DOHH2 (cell line): ENCODE measurements around the gene MEFV.
"Not testable (repeated sequence)": the region's sequence is repeated elsewhere in the genome, so short reads cannot be mapped to it uniquely, and the experiment has no call there.

Experiments used
- H3F3A ChIP-seq: fragments of 200-600 bp; sonication (generic), shearing (Covaris generic); 2 replicates; pipeline ENCODE4 v1.6.0; 2016; ENCODE audit warnings: antibody characterized with exemption, mild to moderate bottlenecking; ENCODE audit not compliant: control insufficient read depth, insufficient read depth
- H3K27ac ChIP-seq: fragments of 200-600 bp; sonication (generic); 2 replicates; pipeline ENCODE4 v1.5.1; 2014; ENCODE audit warnings: low read depth, mild to moderate bottlenecking, low read length, moderate library complexity
- H3K27me3 ChIP-seq: fragments of 200-600 bp; sonication (generic); 2 replicates; pipeline ENCODE4 v1.6.1; 2014; ENCODE audit warnings: mild to moderate bottlenecking, low read length, mixed read lengths; ENCODE audit not compliant: control insufficient read depth
- H3K36me3 ChIP-seq: fragments of 200-600 bp; sonication (generic); 2 replicates; pipeline ENCODE4 v1.6.1; 2014; ENCODE audit warnings: mild to moderate bottlenecking, low read length, moderate library complexity, mixed read lengths; ENCODE audit not compliant: control insufficient read depth
- H3K4me1 ChIP-seq: fragments of 200-600 bp; sonication (generic); 2 replicates; pipeline ENCODE4 v1.6.1; 2014; ENCODE audit warnings: mild to moderate bottlenecking, low read length, mixed read lengths; ENCODE audit not compliant: control insufficient read depth
- H3K4me2 ChIP-seq: fragments of 200-600 bp; sonication (generic); 2 replicates; pipeline ENCODE4 v1.6.0; 2014; ENCODE audit warnings: mild to moderate bottlenecking, low read length, moderate library complexity
- H3K4me3 ChIP-seq: fragments of 200-600 bp; sonication (generic); 2 replicates; pipeline ENCODE4 v1.5.1; 2014; ENCODE audit warnings: mild to moderate bottlenecking, low read length, mixed read lengths
- H3K79me2 ChIP-seq: fragments of 200-600 bp; sonication (generic); 2 replicates; pipeline ENCODE4 v1.6.1; 2014; ENCODE audit warnings: mild to moderate bottlenecking, low read length, mixed read lengths; ENCODE audit not compliant: control insufficient read depth
- H3K9me2 ChIP-seq: fragments of 200-600 bp; sonication (generic); replicated peaks from 2 replicates; pipeline ENCODE4 v1.6.1; 2014; ENCODE audit warnings: mild to moderate bottlenecking, low read length, mixed read lengths; ENCODE audit not compliant: control insufficient read depth
- H3K9me3 ChIP-seq: fragments of 200-600 bp; sonication (generic); 2 replicates; pipeline ENCODE4 v1.6.1; 2014; ENCODE audit warnings: antibody characterized with exemption, low read length, mixed read lengths; ENCODE audit not compliant: control insufficient read depth, insufficient read depth
- H4K20me1 ChIP-seq: fragments of 200-600 bp; sonication (generic); 2 replicates; pipeline ENCODE4 v1.6.0; 2014; ENCODE audit warnings: low read depth, mild to moderate bottlenecking, antibody characterized with exemption, low read length, moderate library complexity; ENCODE audit not compliant: control insufficient read depth, insufficient read depth
- CTCF ChIP-seq: fragments of 200-600 bp; sonication (generic); IDR thresholded peaks from one replicate; pipeline ENCODE4 v1.5.1; 2014; ENCODE audit warnings: antibody characterized with exemption, mild to moderate bottlenecking, low read depth, low read length; ENCODE audit not compliant: poor library complexity, severe bottlenecking
- EZH2phosphoT487 ChIP-seq: fragments of 200-600 bp; sonication (generic); IDR thresholded peaks from 2 replicates; pipeline ENCODE4 v1.6.1; 2017; ENCODE audit warnings: borderline replicate concordance, mild to moderate bottlenecking, antibody characterized with exemption, low read length, moderate library complexity, mixed read lengths

MEFV gene

GRCh38 chr16:3198334-3199072 lies 57.9 kb downstream of the MEFV start:
- Histone ChIP-seq H3K4me1 (no peaks in the 10 kb centered on the region), H3K27ac (no peak overlapping the region), H3K9me2 (no peaks in the 10 kb centered on the region), H3F3A (no peaks in the 10 kb centered on the region), H3K4me2 (no peak overlapping the region), H3K9me3 (no peaks in the 10 kb centered on the region), H3K27me3 (peaks cover 11% of the 10 kb centered on the region; the same call in 1 of the 2 replicates), H3K4me3 (no peak overlapping the region), H3K79me2 (no peaks in the 10 kb centered on the region), H3K36me3 (no peaks in the 10 kb centered on the region), H4K20me1 (no peaks in the 10 kb centered on the region)
- TF ChIP-seq EZH2phosphoT487 (no peak), CTCF (no peak)

GRCh38 chr16:3197694-3198333 lies 58.6 kb downstream of the MEFV start:
- H3K27me3 ChIP-seq: peaks cover 11% of the 10 kb centered on the region; the same call in 1 of the 2 replicates
- H3K4me2 ChIP-seq, H3K79me2 ChIP-seq, H4K20me1 ChIP-seq, H3F3A ChIP-seq, H3K4me3 ChIP-seq, H3K9me3 ChIP-seq, H3K27ac ChIP-seq, H3K4me1 ChIP-seq, H3K36me3 ChIP-seq, H3K9me2 ChIP-seq: not testable (repeated sequence)

- Histone ChIP-seq H3K27ac (no peak overlapping the region), H3K27me3 (peaks cover 13% of the 10 kb centered on the region), H3K9me3 (no peaks in the 10 kb centered on the region), H3K4me2 (no peak overlapping the region), H4K20me1 (no peaks in the 10 kb centered on the region), H3K4me1 (no peaks in the 10 kb centered on the region), H3K4me3 (no peak overlapping the region), H3K9me2 (no peaks in the 10 kb centered on the region), H3K36me3 (no peaks in the 10 kb centered on the region), H3F3A (no peaks in the 10 kb centered on the region), H3K79me2 (no peaks in the 10 kb centered on the region)
- TF ChIP-seq EZH2phosphoT487 (no peak), CTCF (no peak)
These were observed 60.5 kb downstream of the MEFV start for GRCh38 chr16:3195975-3196374.

GRCh38 chr16:3194792-3195191 lies 61.6 kb downstream of the MEFV start:
- H3K4me2 ChIP-seq: no peak overlapping the region
- no peaks in the 10 kb centered on the region for H3K4me1 ChIP-seq
- no peak overlapping the region for H3K4me3 ChIP-seq
- no peaks in the 10 kb centered on the region for H3F3A ChIP-seq
- no peaks in the 10 kb centered on the region for H3K79me2 ChIP-seq
- H3K9me3 ChIP-seq: no peaks in the 10 kb centered on the region
- H3K36me3 ChIP-seq: no peaks in the 10 kb centered on the region
- H3K27ac ChIP-seq: no peak overlapping the region
- no peaks in the 10 kb centered on the region for H3K9me2 ChIP-seq
- no peaks in the 10 kb centered on the region for H4K20me1 ChIP-seq
- peaks cover 19% of the 10 kb centered on the region for H3K27me3 ChIP-seq
- TF ChIP-seq CTCF (no peak), EZH2phosphoT487 (no peak)
